ENCODE data around the gene TRAF2. TPM values are rescaled to one million over a fixed set of nuclear protein-coding genes. Genes with fewer than 3 reads are reported as not detected.

The TRAF2 gene
- total RNA-seq, 1 experiment from 2014 or later, result 23.6 TPM

DNA sequence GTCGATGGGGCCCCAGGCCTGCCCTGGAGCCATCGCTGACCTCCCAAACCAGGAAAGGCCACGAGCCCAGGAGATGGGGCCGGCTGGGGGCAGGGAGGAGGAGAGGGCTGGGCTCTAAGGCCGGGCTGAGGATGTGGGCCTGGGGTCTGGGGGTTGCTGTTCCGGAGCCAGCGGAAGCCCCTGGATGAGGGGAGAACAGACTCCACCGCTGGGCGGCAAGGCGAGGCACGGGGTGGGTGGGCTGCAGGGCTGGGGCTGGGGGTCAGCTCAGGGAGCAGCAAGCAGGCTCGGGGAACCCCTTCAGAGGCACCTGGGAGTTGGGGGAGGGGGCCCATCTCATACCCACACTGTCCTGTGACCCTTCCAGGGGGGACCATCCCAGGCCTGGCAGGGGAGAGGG lies 77.4 kb downstream of the TRAF2 start:
- peaks cover 3% of the 10 kb centered on the region; the same call in 1 of the 2 replicates for H3K4me1 ChIP-seq
- H3K27me3 ChIP-seq, result peaks cover 68% of the 10 kb centered on the region
- no peak overlapping the region for H3K4me3 ChIP-seq
- no peak overlapping the region for H3K27ac ChIP-seq
- no peak for DNase-seq
- H3K36me3 ChIP-seq, result no peaks in the 10 kb centered on the region
- H3K9me3 ChIP-seq (replicated peaks), result no peaks in the 10 kb centered on the region

GRCh38 chr9:136964171-136964689 lies 77.9 kb downstream of the TRAF2 start:
- H3K36me3 ChIP-seq, result no peaks in the 10 kb centered on the region
- H3K4me3 ChIP-seq, result no peak overlapping the region
- peaks cover 66% of the 10 kb centered on the region for H3K27me3 ChIP-seq
- H3K4me1 ChIP-seq, result peaks cover 3% of the 10 kb centered on the region; the same call in 1 of the 2 replicates
- DNase-seq, result no peak
- no peaks in the 10 kb centered on the region for H3K9me3 ChIP-seq (replicated peaks)
- H3K27ac ChIP-seq, result no peak overlapping the region

GRCh38 chr9:136964833-136965422 lies 78.6 kb downstream of the TRAF2 start:
- H3K4me1 ChIP-seq, result peaks cover 3% of the 10 kb centered on the region; the same call in 1 of the 2 replicates

GRCh38 chr9:136965771-136966484 lies 79.6 kb downstream of the TRAF2 start:
- Histone ChIP-seq H3K27ac (no peak overlapping the region), H3K4me3 (no peak overlapping the region), H3K4me1 (peaks cover 3% of the 10 kb centered on the region; the same call in 1 of the 2 replicates), H3K27me3 (peaks cover 65% of the 10 kb centered on the region), H3K36me3 (no peaks in the 10 kb centered on the region), H3K9me3 (replicated peaks) (no peaks in the 10 kb centered on the region)
- no peak for DNase-seq

More at GRCh38 chr9:136964833-136965422, 78.6 kb downstream of the TRAF2 start:
- no peaks in the 10 kb centered on the region for H3K36me3 ChIP-seq
- H3K27me3 ChIP-seq, result peaks cover 63% of the 10 kb centered on the region
- H3K4me3 ChIP-seq, result no peak overlapping the region
- no peak overlapping the region for H3K27ac ChIP-seq
- no peaks in the 10 kb centered on the region for H3K9me3 ChIP-seq (replicated peaks)
- no peak for DNase-seq

GRCh38 chr9:136968333-136969127 lies 82.2 kb downstream of the TRAF2 start:
- H3K9me3 ChIP-seq (replicated peaks), result no peaks in the 10 kb centered on the region
- peaks cover 72% of the 10 kb centered on the region for H3K27me3 ChIP-seq
- H3K36me3 ChIP-seq, result no peaks in the 10 kb centered on the region
- H3K27ac ChIP-seq, result no peak overlapping the region
- DNase-seq, result no peak
- no peaks in the 10 kb centered on the region for H3K4me1 ChIP-seq
- no peak overlapping the region for H3K4me3 ChIP-seq

- no peak overlapping the region for H3K27ac ChIP-seq
- H3K36me3 ChIP-seq, result no peaks in the 10 kb centered on the region
- no peaks in the 10 kb centered on the region for H3K9me3 ChIP-seq (replicated peaks)
- H3K27me3 ChIP-seq, result peaks cover 67% of the 10 kb centered on the region
- DNase-seq, result no peak
- no peak overlapping the region for H3K4me3 ChIP-seq
- no peaks in the 10 kb centered on the region for H3K4me1 ChIP-seq
Observed at GRCh38 chr9:136969150-136969549, 82.8 kb downstream of the TRAF2 start.

DNA sequence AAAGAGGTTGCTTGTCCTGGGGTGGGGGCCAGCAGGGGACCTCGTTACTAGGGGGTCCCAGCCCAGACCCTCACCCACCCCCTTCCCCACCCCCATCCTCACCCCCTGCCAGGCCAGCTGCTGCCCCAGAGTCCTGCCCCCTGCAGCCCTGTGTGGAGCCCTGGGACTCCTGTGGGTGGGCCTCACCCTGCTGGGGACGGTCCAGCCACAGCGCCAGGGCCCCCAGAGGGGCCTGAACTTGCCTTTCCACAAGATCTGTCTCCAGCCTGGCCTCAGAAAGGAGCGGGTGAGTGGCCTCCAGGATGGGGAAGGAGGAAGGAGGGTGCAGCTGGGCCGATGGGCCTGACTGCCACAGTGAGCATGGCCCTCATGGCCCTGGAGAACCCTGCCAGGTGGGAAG lies 83.5 kb downstream of the TRAF2 start:
- no peak overlapping the region for H3K27ac ChIP-seq
- H3K4me3 ChIP-seq, result no peak overlapping the region
- H3K36me3 ChIP-seq, result no peaks in the 10 kb centered on the region
- H3K4me1 ChIP-seq, result no peaks in the 10 kb centered on the region
- no peak for DNase-seq
- H3K27me3 ChIP-seq, result peaks cover 61% of the 10 kb centered on the region
- no peaks in the 10 kb centered on the region for H3K9me3 ChIP-seq (replicated peaks)

GRCh38 chr9:136970361-136970760 lies 84.0 kb downstream of the TRAF2 start:
- no peak for DNase-seq
- Histone ChIP-seq H3K27me3 (peaks cover 60% of the 10 kb centered on the region), H3K27ac (no peak overlapping the region), H3K4me3 (no peak overlapping the region), H3K4me1 (no peaks in the 10 kb centered on the region), H3K36me3 (no peaks in the 10 kb centered on the region), H3K9me3 (replicated peaks) (no peaks in the 10 kb centered on the region)

GRCh38 chr9:136971746-136972145 lies 85.4 kb downstream of the TRAF2 start:
- Histone ChIP-seq H3K9me3 (replicated peaks) (no peaks in the 10 kb centered on the region), H3K4me1 (peaks cover 7% of the 10 kb centered on the region), H3K36me3 (no peaks in the 10 kb centered on the region), H3K27me3 (peaks cover 58% of the 10 kb centered on the region), H3K4me3 (no peak overlapping the region), H3K27ac (no peak overlapping the region)
- no peak for DNase-seq

DNA sequence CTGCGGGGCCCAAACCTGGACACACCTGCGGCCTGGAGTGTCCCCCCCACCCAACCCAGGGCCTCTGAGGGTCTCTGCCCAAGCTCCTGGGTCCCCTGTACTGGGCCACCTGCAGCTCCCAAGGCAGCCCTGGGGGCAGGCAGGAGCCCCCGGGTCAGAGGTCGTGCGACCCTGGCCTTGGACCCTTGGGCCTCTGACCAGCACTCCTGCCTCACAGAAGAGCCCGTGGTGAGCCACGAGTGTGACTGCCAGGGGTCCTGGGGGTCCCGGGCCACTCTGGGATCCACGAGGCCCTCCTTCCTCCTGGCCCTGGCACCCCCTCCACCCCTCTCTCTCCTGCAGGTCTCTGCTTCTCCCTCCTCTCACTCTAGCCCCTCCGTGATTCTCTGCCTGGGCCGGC lies 86.0 kb downstream of the TRAF2 start:
- no peaks in the 10 kb centered on the region for H3K9me3 ChIP-seq (replicated peaks)
- no peak overlapping the region for H3K4me3 ChIP-seq
- no peak for DNase-seq
- no peak overlapping the region for H3K27ac ChIP-seq
- no peaks in the 10 kb centered on the region for H3K36me3 ChIP-seq
- peaks cover 7% of the 10 kb centered on the region for H3K4me1 ChIP-seq
- peaks cover 53% of the 10 kb centered on the region for H3K27me3 ChIP-seq

DNA sequence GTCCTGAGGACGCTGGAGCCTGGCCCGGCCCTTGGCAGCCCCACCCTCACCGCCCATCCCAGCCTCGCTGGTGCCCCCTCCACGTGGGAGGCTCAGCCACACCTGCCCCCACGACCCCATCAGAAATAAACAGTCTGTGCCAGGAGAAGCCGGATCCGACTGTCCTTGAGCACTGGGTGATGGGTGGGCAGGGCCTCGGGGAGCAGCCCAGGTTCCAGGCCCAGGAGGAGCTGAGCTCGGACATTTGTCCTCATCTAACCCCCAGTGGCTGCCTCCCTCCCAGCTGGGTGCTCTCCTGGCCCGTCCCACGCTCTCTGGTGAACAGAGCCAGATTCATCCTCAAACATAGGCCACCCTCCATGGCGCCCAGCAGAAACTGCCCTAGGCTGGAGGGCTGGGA lies 86.4 kb downstream of the TRAF2 start:
- Histone ChIP-seq H3K27me3 (peaks cover 52% of the 10 kb centered on the region), H3K4me3 (no peak overlapping the region), H3K9me3 (replicated peaks) (no peaks in the 10 kb centered on the region), H3K36me3 (no peaks in the 10 kb centered on the region), H3K4me1 (peaks cover 7% of the 10 kb centered on the region), H3K27ac (no peak overlapping the region)
- no peak for DNase-seq

- Histone ChIP-seq H3K36me3 (no peaks in the 10 kb centered on the region), H3K27me3 (peaks cover 42% of the 10 kb centered on the region), H3K4me3 (no peak overlapping the region), H3K4me1 (peaks cover 7% of the 10 kb centered on the region), H3K27ac (no peak overlapping the region), H3K9me3 (replicated peaks) (no peaks in the 10 kb centered on the region)
- no peak for DNase-seq
Observed at GRCh38 chr9:136973618-136974617, 87.6 kb downstream of the TRAF2 start.

- H3K9me3 ChIP-seq (replicated peaks), result no peaks in the 10 kb centered on the region
- no peak overlapping the region for H3K27ac ChIP-seq
- peaks cover 35% of the 10 kb centered on the region for H3K27me3 ChIP-seq
- no peaks in the 10 kb centered on the region for H3K36me3 ChIP-seq
- DNase-seq, result no peak
- H3K4me3 ChIP-seq, result no peak overlapping the region
- H3K4me1 ChIP-seq, result peaks cover 7% of the 10 kb centered on the region
Observed at GRCh38 chr9:136974817-136975535, 88.7 kb downstream of the TRAF2 start.
